ENCODE measurements around the gene TMEM130.

GRCh38 chr7:98836811-98837629 lies 32.8 kb downstream of the TMEM130 start:
- peak; percentile 17 to 52 (median 51) for TF ChIP-seq CTCF (IDR thresholded peaks at IDR 0.05)
- no peak for TF ChIP-seq POLR2A (IDR thresholded peaks at IDR 0.05)

All from testis (tissue), 2 donors.